NCI-H82 treated with DMSO at 0.1 percent for 48 hours (cell line): ENCODE data around the gene SUGCT.
A peak's percentile ranks its signal among the peaks of the same experiment; 100 is the strongest.
"Not testable (repeated sequence)": the region's sequence is repeated elsewhere in the genome, so short reads cannot be mapped to it uniquely, and the experiment has no call there.

ENCODE experiments used
- DNase-seq: peaks from one replicate; lab custom pipeline; 2025; ENCODE audit not compliant: unreplicated experiment; lab: John Stamatoyannopoulos, UW

SUGCT gene

DNA sequence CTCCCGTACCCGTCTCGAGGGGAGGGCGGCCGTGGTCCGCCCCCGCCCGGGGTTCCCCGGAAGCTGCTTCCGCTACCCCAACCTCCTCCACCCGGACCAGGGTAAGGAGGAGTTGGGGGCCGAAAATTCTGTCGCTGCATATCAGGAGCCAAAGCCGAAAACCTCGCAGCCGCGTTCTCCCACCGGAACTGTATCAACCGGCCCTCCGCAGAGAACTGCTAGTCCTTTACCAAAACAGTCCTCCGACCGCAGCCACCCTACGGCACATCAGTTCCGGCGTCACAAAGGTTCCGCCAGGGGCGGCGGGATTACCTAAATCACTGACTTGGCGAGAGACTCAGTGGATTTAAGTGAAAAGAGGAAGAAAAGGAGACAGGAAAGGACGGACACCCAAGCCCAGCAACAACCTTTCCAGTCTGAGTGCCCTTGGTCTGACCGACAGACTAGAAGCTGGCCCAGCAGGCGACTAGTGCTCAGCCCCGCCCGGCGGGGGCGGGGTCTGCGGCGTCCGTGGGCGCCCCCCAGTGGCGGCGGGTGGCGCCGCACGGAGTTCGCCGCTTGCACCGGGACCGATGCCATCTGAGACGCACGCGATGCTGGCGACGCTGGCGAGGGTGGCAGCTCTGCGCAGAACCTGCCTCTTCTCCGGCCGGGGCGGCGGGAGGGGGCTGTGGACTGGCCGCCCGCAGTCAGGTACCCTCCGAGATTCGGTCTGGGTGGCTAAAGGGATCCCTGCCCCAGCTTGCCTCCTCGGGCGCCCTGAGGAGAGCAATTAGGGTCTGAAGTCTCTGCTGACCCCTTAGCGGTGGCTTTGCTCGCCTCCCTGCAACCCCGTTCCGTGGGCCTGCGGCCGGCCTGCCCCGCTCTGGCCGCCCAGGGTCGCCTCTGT lies at the start of gene SUGCT, which contains the start of gene MPLKIP:
SUGCT (plus strand) TSS at position 578 of the 889 bp plus-strand sequence.
MPLKIP (minus strand) TSS at position 195 of the 889 bp plus-strand sequence; CDS start at position 140, 55 bp downstream.
- peak; percentile 88 for DNase-seq

- DNase-seq: no peak
Measured at GRCh38 chr7:40092182-40092581, 42.6 kb upstream of the SUGCT start.

- no peak for DNase-seq
Measured at GRCh38 chr7:40093631-40094350, 41.0 kb upstream of the SUGCT start.

GRCh38 chr7:40095230-40095629 lies 39.6 kb upstream of the SUGCT start:
- DNase-seq: no peak

GRCh38 chr7:40095695-40096327 lies 39.0 kb upstream of the SUGCT start:
- DNase-seq: no peak

DNA sequence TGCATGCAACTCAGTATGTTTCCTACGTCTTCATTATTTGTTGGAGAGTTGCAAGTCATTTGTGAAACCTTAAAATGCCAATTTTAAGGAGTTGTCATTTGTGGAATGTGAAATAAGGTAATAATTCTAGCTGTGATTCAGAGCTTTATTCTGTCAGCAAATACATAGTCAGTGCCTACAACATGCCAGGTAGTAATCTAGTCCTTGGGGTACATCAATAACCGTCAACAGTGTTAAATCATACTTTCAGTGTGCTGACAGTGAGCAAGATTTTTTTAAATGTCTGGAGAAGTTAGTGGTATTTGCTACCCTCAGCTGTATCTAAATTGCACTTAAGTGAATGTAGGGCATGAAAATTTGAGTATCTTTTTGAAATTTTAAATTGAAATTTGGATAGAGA lies 37.1 kb upstream of the SUGCT start:
- no peak for DNase-seq

DNA sequence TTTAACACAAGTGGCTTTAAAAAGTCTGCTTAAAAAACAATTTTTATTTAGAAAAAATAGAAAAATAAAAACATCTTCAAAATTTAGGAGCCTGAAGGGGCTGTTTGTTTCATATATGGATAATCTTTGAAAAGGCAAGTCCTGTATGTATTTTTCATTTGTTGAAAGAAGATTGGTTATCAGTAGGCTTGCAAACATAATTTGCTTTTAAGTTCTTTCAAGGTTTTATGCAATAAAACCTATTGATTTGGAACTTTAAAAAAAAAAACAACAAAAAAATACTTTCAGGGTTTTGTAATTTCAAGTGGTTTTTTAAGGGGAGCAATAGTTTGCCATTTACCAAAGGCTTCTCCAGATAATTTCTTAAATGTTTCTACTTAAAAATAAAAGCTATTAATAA lies 36.0 kb upstream of the SUGCT start:
- no peak for DNase-seq

DNA sequence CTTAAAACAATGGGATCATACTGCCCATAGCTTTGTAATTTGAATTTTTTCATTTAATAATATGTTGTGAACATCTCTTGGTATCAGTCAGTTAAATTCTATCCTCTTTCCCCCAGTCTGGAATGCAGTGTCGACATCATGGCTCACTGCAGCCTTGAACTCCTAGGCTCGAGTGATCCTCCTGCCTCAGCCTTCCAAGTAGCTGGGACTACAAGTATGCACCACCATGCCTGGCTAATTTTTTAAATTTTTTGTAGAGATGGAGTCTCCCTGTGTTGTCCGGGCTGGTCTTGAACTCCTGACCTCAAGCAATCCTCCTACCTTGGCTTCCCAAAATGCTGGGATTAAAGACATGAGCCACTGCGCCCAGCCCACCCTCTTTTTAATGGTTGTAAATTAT lies 35.0 kb upstream of the SUGCT start:
- no peak for DNase-seq

DNA sequence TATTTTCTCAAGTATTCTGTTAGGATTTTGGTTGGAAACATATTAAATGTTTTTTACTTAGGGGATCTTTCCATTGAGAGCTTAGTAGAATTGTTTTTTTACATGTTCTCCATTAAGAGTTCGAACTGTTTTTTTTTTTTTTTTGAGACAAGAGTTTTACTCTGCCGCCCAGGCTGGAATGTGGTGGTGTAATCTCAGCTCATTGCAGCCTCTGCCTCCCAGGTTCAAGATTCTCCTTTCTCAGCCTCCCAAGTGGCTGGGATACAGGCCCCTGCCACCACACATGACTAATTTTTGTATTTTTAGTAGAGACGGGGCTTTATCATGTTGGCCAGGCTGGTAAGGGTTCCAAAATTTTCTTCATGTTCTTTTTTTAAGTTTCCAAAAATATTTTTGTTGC lies 33.6 kb upstream of the SUGCT start:
- DNase-seq: no peak

DNA sequence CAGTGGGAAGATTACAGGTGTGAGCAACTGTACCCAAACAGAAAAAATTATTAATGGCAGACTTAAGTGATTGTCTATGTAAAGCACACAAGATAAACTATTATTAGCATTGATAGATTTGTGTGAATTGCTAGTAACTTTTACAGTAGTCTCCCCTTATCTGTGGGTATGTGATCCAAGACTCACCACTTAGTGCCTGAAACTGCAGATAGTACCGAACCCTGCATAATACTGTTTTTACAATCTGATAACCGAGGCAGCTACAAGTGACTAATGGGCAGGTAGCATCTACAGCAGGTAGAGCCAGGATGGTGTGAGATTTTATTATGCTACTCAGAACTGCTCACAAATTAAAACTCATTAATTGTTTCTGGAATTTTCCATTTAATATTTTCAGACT lies 31.9 kb upstream of the SUGCT start:
- DNase-seq: no peak

GRCh38 chr7:40105879-40106473 lies 28.8 kb upstream of the SUGCT start:
- no peak for DNase-seq

GRCh38 chr7:40115936-40116335 lies 18.9 kb upstream of the SUGCT start:
- no peak for DNase-seq

DNA sequence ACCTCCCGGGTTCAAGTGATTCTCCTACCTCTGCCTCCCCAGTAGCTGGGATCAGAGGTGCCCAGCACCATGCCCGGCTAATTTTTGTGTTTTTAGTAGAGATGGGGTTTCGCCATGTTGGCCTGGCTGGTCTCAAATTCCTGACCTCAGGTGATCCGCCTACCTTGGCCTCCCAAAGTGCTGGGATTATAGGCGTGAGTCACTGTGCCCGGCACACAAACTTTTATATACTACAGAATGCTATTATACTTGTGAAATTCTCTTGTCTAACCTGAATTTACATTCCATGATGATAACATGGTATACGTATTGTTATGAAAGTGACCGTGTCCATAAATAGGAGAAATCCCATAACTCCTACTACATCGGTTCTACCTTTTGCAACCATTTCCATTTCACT lies 17.6 kb upstream of the SUGCT start:
- DNase-seq: not testable (repeated sequence)

DNA sequence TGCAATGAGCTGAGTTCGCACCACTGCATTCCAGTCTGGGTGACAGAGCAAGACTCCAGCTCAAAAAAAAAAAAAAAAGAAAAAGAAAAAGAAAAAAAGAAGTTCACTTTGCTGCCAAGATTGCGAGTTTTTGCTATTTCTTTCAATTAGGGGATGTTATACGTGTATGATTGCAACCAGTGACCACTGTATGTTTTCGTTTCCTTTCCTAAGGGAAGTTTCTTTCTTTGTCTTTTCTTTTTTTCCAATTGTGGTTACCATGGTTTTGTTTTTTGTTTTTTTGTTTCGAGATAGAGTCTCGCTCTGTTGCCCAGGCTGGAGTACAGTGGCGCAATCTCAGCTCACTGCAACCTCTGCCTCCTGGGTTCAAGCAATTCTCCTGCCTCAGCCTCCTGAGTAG lies 16.6 kb upstream of the SUGCT start:
- not testable (repeated sequence) for DNase-seq

- no peak for DNase-seq
Measured at GRCh38 chr7:40120020-40120419, 14.8 kb upstream of the SUGCT start.

DNA sequence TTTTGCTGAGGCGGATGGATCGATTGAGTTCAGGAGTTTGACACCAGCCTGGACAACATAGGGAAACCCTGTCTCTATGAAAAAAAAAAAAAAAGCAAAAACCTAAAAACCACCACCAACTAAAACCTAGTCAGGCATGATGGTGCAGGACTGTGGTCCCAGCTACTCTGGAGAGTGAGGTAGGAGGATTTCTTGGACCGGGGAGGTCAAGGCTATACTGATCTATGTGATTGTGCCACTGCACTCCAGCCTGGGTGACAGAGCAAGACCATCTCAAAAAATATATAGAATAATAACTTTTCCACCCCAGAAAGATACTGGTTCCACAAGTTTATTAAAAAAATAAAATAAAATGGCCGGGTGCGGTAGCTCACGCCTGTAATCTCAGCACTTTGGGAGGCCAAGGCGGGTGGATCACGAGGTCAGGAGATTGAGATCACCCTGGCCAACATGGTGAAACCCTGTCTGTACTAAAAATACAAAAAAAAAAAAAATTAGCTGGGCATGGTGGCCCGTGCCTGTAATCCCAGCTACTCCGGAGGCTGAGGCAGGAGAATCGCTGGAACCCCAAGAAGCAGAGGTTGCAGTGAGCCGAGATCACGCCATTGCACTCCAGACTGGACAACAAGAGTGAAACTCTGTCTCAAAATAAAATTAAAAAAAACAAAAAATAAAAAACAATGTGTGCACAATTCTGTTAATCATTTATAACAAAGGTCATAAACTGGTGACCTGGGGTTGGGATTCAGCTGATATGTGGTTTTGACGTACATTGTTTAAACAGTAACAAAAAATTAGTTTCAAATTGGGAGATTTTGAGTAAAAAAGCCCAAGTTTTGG lies 12.5 kb upstream of the SUGCT start:
- DNase-seq: not testable (repeated sequence)

- no peak for DNase-seq
Measured at GRCh38 chr7:40122940-40123254, 11.9 kb upstream of the SUGCT start.

- no peak for DNase-seq
Measured at GRCh38 chr7:40133561-40134427, 1.0 kb upstream of the SUGCT start.

DNA sequence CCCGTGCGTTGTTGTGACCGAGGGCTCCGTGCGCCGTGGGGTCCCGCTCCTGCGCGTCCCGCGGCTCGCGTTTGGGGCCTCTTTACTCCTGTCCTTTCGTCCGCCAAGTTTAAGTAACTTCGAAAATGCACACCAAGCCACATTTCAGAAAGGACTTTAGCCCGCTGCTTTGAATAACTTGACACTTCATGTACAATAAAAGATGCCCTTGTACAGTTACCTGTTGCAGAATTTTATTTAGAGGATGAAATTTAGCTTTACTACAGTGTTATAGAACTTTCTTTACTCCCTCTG lies 459 bp downstream of the SUGCT start:
- no peak for DNase-seq

DNA sequence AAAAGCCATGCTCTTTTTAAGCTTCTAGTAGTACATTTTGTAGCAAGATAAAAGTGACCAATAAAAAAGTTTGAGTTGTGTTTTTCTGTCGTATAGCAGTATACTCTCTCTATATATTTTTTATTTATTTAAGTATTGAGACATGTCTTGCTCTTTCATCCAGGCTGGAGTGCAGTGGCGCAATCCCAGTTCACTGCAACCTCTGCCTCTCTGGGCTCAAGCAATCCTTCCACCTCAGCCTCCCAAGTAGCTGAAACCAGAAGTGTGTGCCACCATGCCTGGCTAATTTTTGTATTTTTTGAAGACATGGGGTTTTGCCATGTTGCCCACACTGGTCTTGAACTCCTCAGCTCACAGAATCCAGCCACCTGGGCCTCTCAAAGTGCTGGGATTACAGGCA lies 2.8 kb downstream of the SUGCT start:
- no peak for DNase-seq
